HG03469 (cell line): Measurements from ENCODE around the gene DNASE1L3.
"Not testable (repeated sequence)": the region's sequence is repeated elsewhere in the genome, so short reads cannot be mapped to it uniquely, and the experiment has no call there.

Experiments
- ATAC-seq: cut with Tn5 transposase; IDR thresholded peaks from one replicate; pipeline ENCODE4 v1.9.1; 2021; ENCODE audit warnings: mild to moderate bottlenecking, moderate library complexity, moderate number of reproducible peaks; ENCODE audit not compliant: unreplicated experiment

The DNASE1L3 gene, protein sequence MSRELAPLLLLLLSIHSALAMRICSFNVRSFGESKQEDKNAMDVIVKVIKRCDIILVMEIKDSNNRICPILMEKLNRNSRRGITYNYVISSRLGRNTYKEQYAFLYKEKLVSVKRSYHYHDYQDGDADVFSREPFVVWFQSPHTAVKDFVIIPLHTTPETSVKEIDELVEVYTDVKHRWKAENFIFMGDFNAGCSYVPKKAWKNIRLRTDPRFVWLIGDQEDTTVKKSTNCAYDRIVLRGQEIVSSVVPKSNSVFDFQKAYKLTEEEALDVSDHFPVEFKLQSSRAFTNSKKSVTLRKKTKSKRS

DNA sequence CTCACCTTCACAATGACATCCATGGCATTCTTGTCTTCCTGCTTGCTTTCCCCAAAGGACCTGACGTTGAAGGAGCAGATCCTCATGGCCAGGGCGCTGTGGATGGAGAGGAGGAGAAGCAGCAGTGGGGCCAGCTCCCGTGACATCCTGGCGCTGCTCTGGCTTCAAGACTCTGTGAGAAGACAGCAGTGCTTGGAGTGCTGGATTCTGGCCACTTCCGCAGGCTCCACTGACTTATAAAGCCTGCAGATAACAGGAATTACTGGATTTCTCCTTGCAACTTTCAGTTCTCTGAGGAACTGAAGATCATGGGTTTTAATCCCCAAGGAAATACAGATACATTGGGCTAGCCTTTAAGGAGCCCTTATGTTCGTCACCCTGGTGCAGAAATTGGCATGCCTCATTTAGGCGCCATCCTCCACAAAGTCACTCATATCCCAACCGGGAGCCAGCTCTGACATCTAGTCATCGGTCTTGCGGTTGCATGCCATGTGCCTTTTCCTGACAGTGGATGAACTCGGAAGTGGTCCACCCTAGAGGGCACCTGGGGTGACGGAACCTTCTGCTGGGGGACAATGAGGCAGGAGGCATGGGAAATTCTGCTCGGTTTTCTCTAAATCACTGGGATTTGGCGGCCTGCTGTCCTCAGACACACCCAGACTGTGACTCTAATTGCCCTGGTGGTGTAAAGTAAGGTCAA, at the start of gene DNASE1L3:
DNASE1L3 (minus strand) TSS at position 212 of the 700 bp plus-strand sequence; CDS start at position 146, 66 bp downstream.
- no peak for ATAC-seq

DNA sequence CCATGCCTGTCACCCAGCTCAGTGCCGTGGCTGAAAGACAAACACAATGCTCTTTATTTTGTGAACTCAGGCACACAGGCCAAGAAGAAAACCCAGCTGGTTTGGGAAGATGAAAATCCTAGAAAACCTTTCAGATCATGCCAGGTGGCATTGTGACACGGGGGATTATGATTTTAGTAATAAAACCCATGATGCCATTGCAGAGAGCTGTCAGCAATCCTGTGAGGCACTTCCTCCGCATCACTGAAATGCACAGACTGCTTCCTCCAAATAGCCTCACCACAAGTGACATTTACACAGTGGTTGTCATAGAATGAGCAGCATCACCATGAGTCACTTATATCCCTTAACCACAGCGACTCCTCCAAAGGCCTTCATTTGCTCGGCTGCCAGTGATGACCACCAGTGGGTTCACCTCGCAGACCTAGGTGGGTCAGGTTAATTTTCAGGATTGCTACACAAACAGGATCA, 49.5 kb upstream of the DNASE1L3 start:
- no peak for ATAC-seq

GRCh38 chr3:58258392-58259055, 47.8 kb upstream of the DNASE1L3 start:
- no peak for ATAC-seq

GRCh38 chr3:58256511-58256910, 45.7 kb upstream of the DNASE1L3 start:
- ATAC-seq: no peak

DNA sequence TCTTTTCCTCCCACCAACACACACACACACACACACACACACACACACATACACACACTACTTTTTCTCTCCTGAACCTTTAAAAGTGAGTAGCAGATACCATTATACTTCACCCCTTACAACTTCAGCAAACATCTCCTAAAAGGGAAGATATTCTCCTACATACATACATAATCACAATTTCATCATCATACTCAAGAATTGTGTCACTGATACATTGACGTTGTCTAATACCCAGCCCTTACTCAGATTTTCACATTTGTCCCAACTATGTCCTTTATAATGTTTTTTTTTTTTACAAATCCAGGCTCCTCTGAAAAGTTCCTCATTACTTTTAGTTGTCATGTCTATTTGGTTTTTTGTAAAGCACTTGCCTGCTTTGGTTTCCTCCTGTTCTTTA, 45.3 kb upstream of the DNASE1L3 start:
- no peak for ATAC-seq

DNA sequence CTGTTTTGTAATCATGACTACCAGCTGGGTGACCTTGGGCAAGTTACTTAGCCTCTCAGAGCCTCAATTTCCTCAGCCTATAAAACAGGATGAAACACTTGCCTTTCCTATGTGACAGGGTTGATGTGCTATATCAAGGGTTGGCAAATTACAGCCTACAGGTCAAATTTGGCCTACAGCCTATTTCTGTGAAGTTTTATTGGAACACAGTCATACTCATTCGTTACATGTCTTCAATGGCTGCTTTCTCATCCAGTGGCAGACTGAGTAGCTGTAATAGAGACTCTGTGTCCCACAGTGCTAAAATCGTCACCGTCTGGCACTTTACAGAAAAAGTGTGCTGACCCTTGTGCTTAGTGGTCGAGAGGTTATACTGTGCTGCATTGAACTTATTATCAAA, 43.4 kb upstream of the DNASE1L3 start:
- ATAC-seq: no peak

DNA sequence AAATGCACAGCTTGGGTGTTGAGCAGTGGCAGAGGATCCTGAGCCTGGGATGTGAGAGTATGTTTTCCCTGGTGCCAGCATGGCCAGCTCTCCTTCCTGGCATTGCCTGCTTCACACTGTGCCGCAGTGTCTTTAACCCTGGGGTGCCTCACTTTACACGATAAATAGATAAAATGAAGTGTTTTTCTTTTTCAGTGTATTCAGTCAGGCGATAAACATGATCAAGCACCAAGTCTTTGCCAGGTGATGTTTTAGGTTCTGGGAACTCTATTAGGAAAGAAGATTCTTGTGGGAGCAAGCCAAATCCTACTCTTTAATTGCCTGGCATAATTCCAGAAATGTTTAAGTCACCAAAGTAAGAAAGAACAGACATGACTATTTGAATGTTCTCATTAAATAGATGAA, 40.9 kb upstream of the DNASE1L3 start:
- no peak for ATAC-seq

- ATAC-seq: no peak
These were observed 39.4 kb upstream of the DNASE1L3 start for GRCh38 chr3:58250093-58250707.

DNA sequence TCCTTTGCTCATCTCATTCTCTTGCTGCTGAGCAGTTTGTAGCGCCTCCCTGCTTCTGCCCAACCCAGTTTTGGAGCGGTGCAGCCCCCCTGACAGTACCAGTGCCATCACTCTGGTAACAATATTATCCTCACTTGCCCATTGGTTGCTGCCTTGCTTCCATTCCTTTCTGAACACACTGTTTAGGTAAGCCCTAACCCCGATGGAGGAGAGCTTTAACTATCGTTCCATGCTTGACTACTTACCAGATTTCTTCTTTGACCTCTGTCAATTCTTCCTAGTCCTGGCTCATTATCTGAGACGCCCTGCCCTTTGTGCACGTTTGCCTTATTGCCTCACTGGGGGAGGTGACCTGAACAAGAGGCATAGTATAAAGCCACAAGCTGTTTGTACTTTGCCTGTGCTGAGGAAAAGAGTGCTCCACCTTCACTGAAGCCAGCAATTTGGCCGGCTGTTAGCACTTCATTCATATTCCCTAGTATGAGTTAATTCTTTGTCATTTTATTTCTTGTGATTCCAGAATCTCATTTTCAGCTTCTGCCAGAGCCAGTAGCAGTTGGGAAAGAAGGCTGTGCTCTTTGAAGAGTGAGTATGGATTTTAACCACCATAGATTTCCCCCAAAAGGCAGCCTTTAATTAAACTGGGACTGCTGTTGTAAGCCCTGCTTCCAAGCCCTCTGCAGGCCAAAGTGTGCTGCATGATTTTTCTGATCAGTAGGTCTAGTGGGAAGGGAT, 38.8 kb upstream of the DNASE1L3 start:
- no peak for ATAC-seq

DNA sequence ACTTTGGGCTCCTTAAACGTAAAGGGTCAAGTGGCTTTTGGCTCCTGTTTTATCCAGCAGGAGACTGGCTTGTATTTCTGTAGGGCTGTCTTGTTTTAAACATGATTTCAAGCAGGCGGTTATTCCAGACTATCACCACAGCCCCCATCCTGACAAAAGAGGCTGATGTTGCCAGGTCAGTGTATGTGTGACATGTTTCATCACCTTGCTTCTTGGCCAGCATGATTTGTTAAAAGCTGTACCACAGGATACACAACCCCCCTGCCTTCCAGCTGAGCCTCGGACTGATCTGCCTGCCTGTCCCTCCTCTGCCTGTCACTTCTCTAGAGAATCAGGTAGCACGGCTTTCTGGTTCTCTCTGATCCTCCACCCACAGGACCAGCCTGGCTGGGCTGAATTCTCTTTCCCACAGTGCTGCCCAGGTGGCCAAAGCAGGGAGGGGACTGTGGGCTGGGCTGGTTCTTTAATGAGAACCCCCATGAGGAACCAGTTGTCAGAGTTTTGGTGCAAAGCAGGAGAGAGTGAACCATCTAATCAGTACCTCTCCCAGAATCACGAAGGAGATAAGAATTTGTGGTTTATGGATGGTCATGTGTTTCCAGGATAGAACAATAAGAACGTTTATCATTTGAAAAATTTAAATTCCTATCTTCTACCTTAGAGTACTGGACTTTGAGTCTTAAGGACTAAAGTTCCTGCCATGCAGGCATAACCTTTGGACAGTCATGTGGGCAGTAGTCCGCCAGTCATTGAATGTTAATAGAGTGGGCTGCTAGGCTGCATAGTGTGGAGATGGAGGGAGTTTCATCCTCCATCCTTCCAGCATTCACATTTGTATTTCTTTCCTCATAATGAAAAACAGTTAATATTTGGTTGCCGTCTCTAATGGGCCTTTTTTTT, 35.6 kb upstream of the DNASE1L3 start:
- ATAC-seq: no peak

GRCh38 chr3:58243976-58244585, 33.3 kb upstream of the DNASE1L3 start:
- no peak for ATAC-seq

- not testable (repeated sequence) for ATAC-seq
These were observed 32.1 kb upstream of the DNASE1L3 start for GRCh38 chr3:58242860-58243259.

DNA sequence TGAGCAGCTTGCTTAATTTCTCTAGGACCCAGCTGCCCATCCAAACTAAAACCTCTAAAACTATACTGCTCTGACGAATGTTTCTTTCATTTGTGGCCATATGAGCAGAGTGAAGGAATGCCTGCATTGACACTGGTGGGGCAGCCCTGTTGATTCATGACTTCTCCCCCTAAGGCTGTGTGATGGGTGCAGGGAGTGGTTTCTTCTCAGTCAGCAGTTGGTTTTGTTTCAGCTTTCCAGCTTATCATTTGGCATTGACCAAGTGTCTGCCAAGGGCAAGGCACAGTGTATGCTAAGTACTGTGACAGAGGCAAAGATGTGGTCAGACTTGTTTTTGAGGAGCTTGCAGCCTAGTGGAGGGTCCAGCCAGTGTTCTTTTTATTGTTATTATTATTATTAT, 31.6 kb upstream of the DNASE1L3 start:
- ATAC-seq: no peak

- ATAC-seq: no peak
These were observed 30.7 kb upstream of the DNASE1L3 start for GRCh38 chr3:58241306-58242044.

DNA sequence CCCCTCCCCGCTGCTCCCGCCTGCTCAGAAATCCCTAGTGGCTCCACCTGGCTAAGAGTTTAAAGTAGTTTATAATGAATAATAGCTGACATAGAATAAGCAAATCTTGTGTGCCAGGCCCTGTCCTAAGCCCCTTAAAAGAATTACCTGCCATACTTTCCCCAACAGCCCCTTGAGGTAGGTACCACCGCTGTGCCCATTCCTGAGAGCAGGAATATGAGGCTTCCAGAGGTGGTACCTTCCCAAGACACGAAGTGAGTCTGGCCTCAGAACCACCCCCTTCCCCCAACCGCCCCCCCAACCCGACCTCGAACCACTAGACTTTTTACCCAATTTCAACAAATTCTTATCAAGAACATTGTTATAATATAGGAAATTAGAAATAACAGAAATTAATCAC, 28.1 kb upstream of the DNASE1L3 start:
- no peak for ATAC-seq

- ATAC-seq: no peak
These were observed 27.3 kb upstream of the DNASE1L3 start for GRCh38 chr3:58237941-58238681.

DNA sequence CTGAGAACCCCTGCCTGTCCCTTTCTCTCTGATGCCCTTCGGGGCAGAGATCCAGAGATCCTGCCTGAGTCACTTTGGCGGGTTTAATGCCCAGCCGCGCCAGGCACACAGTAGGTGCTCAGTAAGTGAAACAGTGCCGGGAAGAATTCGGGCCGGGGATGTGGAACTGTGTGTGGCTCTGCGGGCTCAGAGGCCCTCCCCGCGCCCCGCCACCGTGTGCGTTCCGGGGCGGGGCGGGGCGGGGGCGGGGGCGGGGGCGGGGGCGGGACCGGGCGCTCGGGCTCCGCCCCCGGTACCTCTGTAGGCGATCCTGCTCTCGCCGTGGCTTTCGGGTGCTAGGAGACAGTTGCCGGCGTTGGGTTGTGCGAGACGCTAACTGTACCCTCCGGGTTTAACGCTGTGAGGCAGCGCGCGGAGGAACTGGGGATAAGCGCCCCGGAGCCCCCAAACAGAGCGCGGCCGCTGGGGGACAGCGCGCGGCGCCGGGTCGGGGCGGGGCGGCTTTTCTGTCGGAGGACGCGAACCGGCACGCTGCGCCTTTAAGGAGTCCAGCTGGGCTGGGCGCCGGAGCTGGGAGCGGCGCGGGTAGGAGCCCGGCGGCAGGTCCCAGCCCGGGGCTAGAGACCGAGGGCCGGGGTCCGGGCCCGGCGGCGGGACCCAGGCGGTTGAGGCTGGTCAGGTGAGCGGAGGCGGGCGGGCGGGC, 26.6 kb upstream of the DNASE1L3 start, which contains the start of gene ABHD6:
ABHD6 (plus strand) TSS at position 555 of the 703 bp plus-strand sequence. CDS start 18,795 bp downstream, outside the sequence.
- peak; percentile 37 for ATAC-seq
